HEK293 (cell line): ENCODE data around the gene NUP210.

Source experiments
- CTCF ChIA-PET: fragments of 350-600 bp; formaldehyde crosslinking; extraction: SDS; loops from one replicate; lab custom pipeline; 2021; ENCODE audit warnings: antibody characterized with exemption; lab: Yijun Ruan, JAX
- POLR2A ChIA-PET: fragments of 300-600 bp; formaldehyde crosslinking; extraction: SDS; loops from one replicate; lab custom pipeline; 2020; ENCODE audit warnings: antibody characterized with exemption, inconsistent platforms; lab: Yijun Ruan, JAX
- H3K27ac ChIP-seq: fragments of 200-500 bp; sonication (Bioruptor generic); 2 replicates; pipeline ENCODE4 v1.5.1; 2014; ENCODE audit warnings: low read depth, low read length, control low read depth, inconsistent platforms; ENCODE audit errors: extremely low read depth
- H3K36me3 ChIP-seq, 2 experiments: fragments of 200-500 bp in 1 of 2; sonication (Bioruptor generic) in 1 of 2; 1 replicate in 1 of 2; 2 replicates in 1 of 2; pipeline ENCODE4 v1.5.1; 2014 to 2017; ENCODE audit warnings: inconsistent platforms in 2 of 2, low read length in 2 of 2; ENCODE audit not compliant: control insufficient read depth in 2 of 2, insufficient read depth in 1 of 2
- H3K4me1 ChIP-seq: fragments of 200-500 bp; sonication (Bioruptor generic); 2 replicates; pipeline ENCODE4 v1.5.1; 2014; ENCODE audit warnings: mild to moderate bottlenecking, low read length, inconsistent platforms; ENCODE audit not compliant: control insufficient read depth, insufficient read depth
- H3K4me3 ChIP-seq: 2 replicates; pipeline ENCODE4 v1.5.1; 2011; ENCODE audit warnings: low read depth, mild to moderate bottlenecking, control low read depth, low read length, moderate library complexity
- H3K9me3 ChIP-seq: fragments of 200-500 bp; sonication (Bioruptor generic); 2 replicates; pipeline ENCODE4 v1.5.1; 2014; ENCODE audit warnings: low read depth, low read length, inconsistent platforms; ENCODE audit not compliant: control insufficient read depth, insufficient read depth
- EGR2 ChIP-seq: fragments of 450-650 bp; formaldehyde crosslinking; IDR thresholded peaks from 2 replicates; pipeline ENCODE4 v1.5.1; 2016; ENCODE audit warnings: low read depth, missing biosample characterization, missing genetic modification characterization
- GLI2 ChIP-seq: fragments of 450-650 bp; formaldehyde crosslinking; IDR thresholded peaks from 2 replicates; pipeline ENCODE4; 2017; ENCODE audit warnings: missing biosample characterization, missing genetic modification characterization, low read depth, borderline replicate concordance
- GLI4 ChIP-seq: fragments of 450-650 bp; formaldehyde crosslinking; IDR thresholded peaks from 2 replicates; pipeline ENCODE4 v1.5.1; 2016; ENCODE audit warnings: missing biosample characterization, missing genetic modification characterization
- KLF10 ChIP-seq: fragments of 450-650 bp; IDR thresholded peaks from 2 replicates; pipeline ENCODE4 v1.5.1; 2018; ENCODE audit warnings: missing biosample characterization, mild to moderate bottlenecking, missing genetic modification characterization
- MYNN ChIP-seq: fragments of 450-650 bp; formaldehyde crosslinking; IDR thresholded peaks from 2 replicates; pipeline ENCODE4 v1.5.1; 2016; ENCODE audit warnings: missing biosample characterization, missing genetic modification characterization, borderline replicate concordance
- PRDM6 ChIP-seq: fragments of 450-650 bp; formaldehyde crosslinking; IDR thresholded peaks from 2 replicates; pipeline ENCODE4 v1.5.1; 2017; ENCODE audit warnings: missing biosample characterization, missing genetic modification characterization
- ZBTB17 ChIP-seq: fragments of 450-650 bp; formaldehyde crosslinking; IDR thresholded peaks from 2 replicates; pipeline ENCODE4 v1.5.1; 2016; ENCODE audit warnings: missing biosample characterization, missing genetic modification characterization
- ZBTB26 ChIP-seq: fragments of 450-650 bp; formaldehyde crosslinking; optimal IDR thresholded peaks from 2 replicates; pipeline ENCODE3; 2016; ENCODE audit warnings: missing biosample characterization, mild to moderate bottlenecking, missing genetic modification characterization
- ZBTB49 ChIP-seq: fragments of 450-650 bp; formaldehyde crosslinking; IDR thresholded peaks from 2 replicates; pipeline ENCODE4 v1.5.1; 2016; ENCODE audit warnings: missing biosample characterization, missing genetic modification characterization, low read depth
- ZBTB6 ChIP-seq: fragments of 450-650 bp; formaldehyde crosslinking; IDR thresholded peaks from 2 replicates; pipeline ENCODE4 v1.5.1; 2017; ENCODE audit warnings: missing biosample characterization, missing genetic modification characterization
- ZBTB8A ChIP-seq: fragments of 450-650 bp; formaldehyde crosslinking; IDR thresholded peaks from 2 replicates; pipeline ENCODE4 v1.5.1; 2016; ENCODE audit warnings: missing biosample characterization, missing genetic modification characterization
- ZFHX2 ChIP-seq: fragments of 450-650 bp; formaldehyde crosslinking; conservative IDR thresholded peaks from 2 replicates; pipeline ENCODE4 v1.5.1; 2016; ENCODE audit warnings: missing biosample characterization, missing genetic modification characterization
- ZFP69B ChIP-seq: fragments of 450-650 bp; formaldehyde crosslinking; IDR thresholded peaks from 2 replicates; pipeline ENCODE4 v1.5.1; 2016; ENCODE audit warnings: missing biosample characterization, missing genetic modification characterization
- ZNF175 ChIP-seq: fragments of 450-650 bp; formaldehyde crosslinking; IDR thresholded peaks from 2 replicates; pipeline ENCODE4 v1.5.1; 2016; ENCODE audit warnings: missing biosample characterization, missing genetic modification characterization
- ZNF184 ChIP-seq: fragments of 450-650 bp; IDR thresholded peaks from 2 replicates; pipeline ENCODE4 v1.5.1; 2018; ENCODE audit warnings: missing biosample characterization, mild to moderate bottlenecking, missing genetic modification characterization
- ZNF335 ChIP-seq: fragments of 450-650 bp; formaldehyde crosslinking; conservative IDR thresholded peaks from 2 replicates; pipeline ENCODE4 v1.5.1; 2016; ENCODE audit warnings: missing biosample characterization, missing genetic modification characterization
- ZNF37A ChIP-seq: fragments of 450-650 bp; IDR thresholded peaks from 2 replicates; pipeline ENCODE4 v1.5.1; 2018; ENCODE audit warnings: missing biosample characterization, missing genetic modification characterization
- ZNF391 ChIP-seq: fragments of 450-650 bp; formaldehyde crosslinking; IDR thresholded peaks from 2 replicates; pipeline ENCODE4 v1.5.1; 2016; ENCODE audit warnings: low read depth, missing biosample characterization, missing genetic modification characterization, borderline replicate concordance
- ZNF549 ChIP-seq: fragments of 450-650 bp; IDR thresholded peaks from 2 replicates; pipeline ENCODE4 v1.5.1; 2018; ENCODE audit warnings: missing biosample characterization, missing genetic modification characterization, mild to moderate bottlenecking, inconsistent platforms, moderate library complexity
- ZNF555 ChIP-seq: fragments of 450-650 bp; formaldehyde crosslinking; conservative IDR thresholded peaks from 2 replicates; pipeline ENCODE4 v1.5.1; 2017; ENCODE audit warnings: missing biosample characterization, mild to moderate bottlenecking, missing genetic modification characterization, inconsistent platforms
- ZNF558 ChIP-seq: fragments of 450-650 bp; formaldehyde crosslinking; IDR thresholded peaks from 2 replicates; pipeline ENCODE4 v1.5.1; 2016; ENCODE audit warnings: missing biosample characterization, missing genetic modification characterization
- ZNF639 ChIP-seq: fragments of 450-650 bp; formaldehyde crosslinking; IDR thresholded peaks from 2 replicates; pipeline ENCODE4 v1.5.1; 2016; ENCODE audit warnings: missing biosample characterization, missing genetic modification characterization
- ZNF670 ChIP-seq: fragments of 450-650 bp; formaldehyde crosslinking; IDR thresholded peaks from 2 replicates; pipeline ENCODE4 v1.5.1; 2016; ENCODE audit warnings: missing biosample characterization, missing genetic modification characterization, low read depth
- ZNF677 ChIP-seq: fragments of 450-650 bp; IDR thresholded peaks from 2 replicates; pipeline ENCODE4 v1.5.0; 2018; ENCODE audit warnings: missing biosample characterization, mild to moderate bottlenecking, missing genetic modification characterization, moderate library complexity
- ZNF777 ChIP-seq: fragments of 450-650 bp; formaldehyde crosslinking; IDR thresholded peaks from 2 replicates; pipeline ENCODE4 v1.5.1; 2017; ENCODE audit warnings: missing biosample characterization, missing genetic modification characterization, borderline replicate concordance
- ZSCAN18 ChIP-seq: fragments of 450-650 bp; formaldehyde crosslinking; IDR thresholded peaks from 2 replicates; pipeline ENCODE4 v1.5.1; 2016; ENCODE audit warnings: missing biosample characterization, missing genetic modification characterization
- ZXDB ChIP-seq: fragments of 450-650 bp; formaldehyde crosslinking; IDR thresholded peaks from 2 replicates; pipeline ENCODE4 v1.5.1; 2016; ENCODE audit warnings: missing biosample characterization, missing genetic modification characterization

The NUP210 gene

GRCh38 chr3:13420045-13420830 is at the start of gene NUP210:
NUP210 (minus strand) TSS chr3:13420322; CDS start chr3:13420226, 96 bp downstream.
- CTCF ChIA-PET = interaction anchor here (0.6 to 3.4 kb wide), 4 partner anchors 32 to 81 kb away, joined by 3 to 16 read pairs (median 4); no protein-coding TSS in a partner anchor
- Histone ChIP-seq H3K4me3 (peak within 1 kb of the TSS; percentile 72), H3K4me1 (peaks cover 8% of the 10 kb centered on the region), H3K27ac (peak within 1 kb of the TSS; percentile 90; the same call in 1 of the 2 replicates), H3K36me3 (peaks cover 0 to 24% of the 10 kb centered on the region in 2 experiments; a peak in 2 of 3 replicates), H3K9me3 (no peaks in the 10 kb centered on the region)
- POLR2A ChIA-PET = interaction anchor here (0.6 to 1.4 kb wide), 3 partner anchors 8 to 60 kb away, joined by 4 to 6 read pairs (median 6); partner anchors contain the start of gene HDAC11
- TF ChIP-seq ZNF555 (tag by site-specific recombination) (no peak), ZNF549 (tag by site-specific recombination) (no peak), ZNF335 (tag by site-specific recombination) (peak; percentile 44; the same call in 1 of the 2 replicates), PRDM6 (tag by site-specific recombination) (no peak), ZNF184 (no peak), ZNF175 (no peak), ZNF37A (no peak), KLF10 (peak; percentile 72), ZNF777 (no peak), ZNF558 (no peak), ZSCAN18 (tag by site-specific recombination) (no peak), ZNF639 (tag by site-specific recombination) (no peak), ZBTB17 (tag by site-specific recombination) (no peak), ZBTB8A (peak; percentile 44; the same call in 1 of the 2 replicates), ZFP69B (0 out of 2 replicates have a peak, but pooled peaks have one; percentile 14), ZFHX2 (tag by site-specific recombination) (no peak), EGR2 (tag by site-specific recombination) (no peak), ZNF670 (tag by site-specific recombination) (no peak), ZBTB26 (peak; percentile 25), GLI2 (tag by site-specific recombination) (no peak), GLI4 (no peak), ZBTB6 (tag by site-specific recombination) (no peak), ZBTB49 (tag by site-specific recombination) (no peak), ZNF677 (tag by site-specific recombination) (0 out of 2 replicates have a peak, but pooled peaks have one; percentile 9), MYNN (tag by site-specific recombination) (no peak), ZXDB (tag by site-specific recombination) (0 out of 2 replicates have a peak, but pooled peaks have one; percentile 17), ZNF391 (no peak)
